ENCODE data around the gene DHX35. TPM values are rescaled to one million over a fixed set of nuclear protein-coding genes. Genes with fewer than 3 reads are reported as not detected.

Gene DHX35
- polyA plus RNA-seq, 3 donors = 1.6 to 11.2 (median 2.7) TPM

- H3K9me3 ChIP-seq (replicated peaks in 1 of 2; ENCODE audit: control insufficient read depth in 1 of 2, insufficient read depth in 1 of 2, low read length in 2 of 2) = no peaks in the 10 kb centered on the region
- no peaks in the 10 kb centered on the region for H3K27me3 ChIP-seq (ENCODE audit: control insufficient read depth in 2 of 2, insufficient read depth in 2 of 2, low read length in 2 of 2)
- peaks cover 6 to 10% (median 6%) of the 10 kb centered on the region in 3 donors for H3K27me3 Mint-ChIP-seq (ENCODE audit: low read depth in 3 of 3)
- no peak overlapping the region for H3K4me2 ChIP-seq (replicated peaks; ENCODE audit: extremely low read depth, low read length, poor library complexity, severe bottlenecking)
- H3K36me3 Mint-ChIP-seq = no peaks in the 10 kb centered on the region
- H3K9ac ChIP-seq (ENCODE audit: insufficient read depth, low read length, poor library complexity, severe bottlenecking) = no peak overlapping the region
- 85% methylated on average over 9 of the region's 14 CpGs for WGBS (ENCODE audit: insufficient coverage)
- TF ChIP-seq, protein P1, sequence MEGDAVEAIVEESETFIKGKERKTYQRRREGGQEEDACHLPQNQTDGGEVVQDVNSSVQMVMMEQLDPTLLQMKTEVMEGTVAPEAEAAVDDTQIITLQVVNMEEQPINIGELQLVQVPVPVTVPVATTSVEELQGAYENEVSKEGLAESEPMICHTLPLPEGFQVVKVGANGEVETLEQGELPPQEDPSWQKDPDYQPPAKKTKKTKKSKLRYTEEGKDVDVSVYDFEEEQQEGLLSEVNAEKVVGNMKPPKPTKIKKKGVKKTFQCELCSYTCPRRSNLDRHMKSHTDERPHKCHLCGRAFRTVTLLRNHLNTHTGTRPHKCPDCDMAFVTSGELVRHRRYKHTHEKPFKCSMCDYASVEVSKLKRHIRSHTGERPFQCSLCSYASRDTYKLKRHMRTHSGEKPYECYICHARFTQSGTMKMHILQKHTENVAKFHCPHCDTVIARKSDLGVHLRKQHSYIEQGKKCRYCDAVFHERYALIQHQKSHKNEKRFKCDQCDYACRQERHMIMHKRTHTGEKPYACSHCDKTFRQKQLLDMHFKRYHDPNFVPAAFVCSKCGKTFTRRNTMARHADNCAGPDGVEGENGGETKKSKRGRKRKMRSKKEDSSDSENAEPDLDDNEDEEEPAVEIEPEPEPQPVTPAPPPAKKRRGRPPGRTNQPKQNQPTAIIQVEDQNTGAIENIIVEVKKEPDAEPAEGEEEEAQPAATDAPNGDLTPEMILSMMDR (IDR thresholded peaks at IDR 0.05) = no peak
- no peaks in the 10 kb centered on the region for H3K4me1 Mint-ChIP-seq
- H3K36me3 ChIP-seq (replicated peaks in 1 of 2; ENCODE audit: control insufficient read depth in 1 of 2, insufficient read depth in 2 of 2, low read length in 2 of 2) = no peaks in the 10 kb centered on the region
- no peak overlapping the region for H3K27ac ChIP-seq (ENCODE audit: low read depth in 1 of 2, low read length in 2 of 2)
- DNase-seq = no peak
- H3K4me3 Mint-ChIP-seq = no peak overlapping the region
- intact Hi-C loops (cut with micrococcal nuclease) = no loop called here
- no peaks in the 10 kb centered on the region for H4K20me1 ChIP-seq (ENCODE audit: insufficient read depth, low read length)
- no peaks in the 10 kb centered on the region for H3K4me1 ChIP-seq (ENCODE audit: control insufficient read depth in 1 of 2, insufficient read depth in 2 of 2, low read length in 2 of 2)
- peaks cover 0 to 11% (median 3%) of the 10 kb centered on the region in 7 donors for H3K9me3 Mint-ChIP-seq
- H3K4me3 ChIP-seq (replicated peaks in 1 of 3; ENCODE audit: low read depth in 2 of 3, low read length in 3 of 3) = no peak overlapping the region
- H3K79me2 ChIP-seq (ENCODE audit: insufficient read depth, low read length) = no peaks in the 10 kb centered on the region
- H3K27ac Mint-ChIP-seq = no peak overlapping the region
- H2AFZ ChIP-seq (ENCODE audit: insufficient read depth, low read depth, low read length, poor library complexity, severe bottlenecking) = no peak overlapping the region
Measured at GRCh38 chr20:39066471-39067242, 104.5 kb downstream of the DHX35 start.

DNA sequence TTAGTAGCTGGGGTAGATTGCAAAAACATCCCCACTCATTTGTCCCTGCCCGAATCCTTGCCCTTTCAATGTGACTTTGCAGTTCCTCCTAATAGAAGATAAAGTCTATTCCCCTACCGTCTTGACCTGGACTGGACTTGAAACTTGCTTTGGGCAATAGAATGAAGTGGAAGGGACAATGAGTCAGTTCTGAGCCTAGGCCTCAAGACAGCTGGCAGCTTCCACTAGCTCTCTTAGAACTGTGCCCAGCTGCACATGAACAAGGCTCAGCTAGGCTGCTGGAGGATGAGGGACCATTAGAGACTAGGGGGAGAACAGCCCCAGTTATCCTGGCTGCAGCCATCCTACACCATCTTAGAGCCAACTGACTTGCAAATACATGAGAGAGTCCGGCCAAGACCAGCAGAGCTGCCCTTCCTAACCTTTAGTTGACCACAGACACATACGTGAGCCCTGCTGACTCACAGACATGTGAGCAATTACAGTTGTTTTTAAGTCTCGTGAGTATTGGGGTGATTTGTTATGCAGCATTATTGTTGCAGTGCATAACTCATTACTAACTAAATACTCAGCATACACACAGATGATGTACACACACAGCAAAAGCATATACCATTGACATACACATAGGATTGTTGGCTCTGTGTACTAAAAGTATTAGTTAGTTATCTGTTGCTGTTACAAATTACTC, 105.5 kb downstream of the DHX35 start:
- TF ChIP-seq, protein P1 (IDR thresholded peaks at IDR 0.05) = no peak
- Histone ChIP-seq H3K4me1 (ENCODE audit: control insufficient read depth in 1 of 2, insufficient read depth in 2 of 2, low read length in 2 of 2) (no peaks in the 10 kb centered on the region), H3K9ac (ENCODE audit: insufficient read depth, low read length, poor library complexity, severe bottlenecking) (no peak overlapping the region), H2AFZ (ENCODE audit: insufficient read depth, low read depth, low read length, poor library complexity, severe bottlenecking) (no peak overlapping the region), H4K20me1 (ENCODE audit: insufficient read depth, low read length) (no peaks in the 10 kb centered on the region), H3K36me3 (replicated peaks in 1 of 2; ENCODE audit: control insufficient read depth in 1 of 2, insufficient read depth in 2 of 2, low read length in 2 of 2) (no peaks in the 10 kb centered on the region), H3K27ac (ENCODE audit: low read depth in 1 of 2, low read length in 2 of 2) (no peak overlapping the region), H3K79me2 (ENCODE audit: insufficient read depth, low read length) (no peaks in the 10 kb centered on the region), H3K4me3 (replicated peaks in 1 of 3; ENCODE audit: low read depth in 2 of 3, low read length in 3 of 3) (no peak overlapping the region), H3K27me3 (ENCODE audit: control insufficient read depth in 2 of 2, insufficient read depth in 2 of 2, low read length in 2 of 2) (no peaks in the 10 kb centered on the region), H3K9me3 (replicated peaks in 1 of 2; ENCODE audit: control insufficient read depth in 1 of 2, insufficient read depth in 1 of 2, low read length in 2 of 2) (no peaks in the 10 kb centered on the region), H3K4me2 (replicated peaks; ENCODE audit: extremely low read depth, low read length, poor library complexity, severe bottlenecking) (no peak overlapping the region)
- H3K36me3 Mint-ChIP-seq = no peaks in the 10 kb centered on the region
- no peak for DNase-seq
- peaks cover 5 to 11% (median 6%) of the 10 kb centered on the region in 3 donors for H3K27me3 Mint-ChIP-seq (ENCODE audit: low read depth in 3 of 3)
- no peak overlapping the region for H3K4me3 Mint-ChIP-seq
- no peaks in the 10 kb centered on the region for H3K4me1 Mint-ChIP-seq
- intact Hi-C loops (cut with micrococcal nuclease) = no loop called here
- WGBS (ENCODE audit: insufficient coverage) = 100% methylated on average over 1 of the region's 5 CpGs
- H3K27ac Mint-ChIP-seq = no peak overlapping the region
- H3K9me3 Mint-ChIP-seq = peaks cover 0 to 11% (median 4%) of the 10 kb centered on the region in 7 donors

Data from CD14-positive monocyte (primary cell).